ENCODE data around the gene KANK4.

GRCh38 chr1:62274496-62275485 is 44.4 kb downstream of the KANK4 start:
- TF ChIP-seq POLR2A (IDR thresholded peaks at IDR 0.05; ENCODE audit: low read depth, low read length) (no peak), RFX5 (IDR thresholded peaks at IDR 0.05; ENCODE audit: low read depth, low read length) (no peak)
- TF ChIP-seq, protein P1, sequence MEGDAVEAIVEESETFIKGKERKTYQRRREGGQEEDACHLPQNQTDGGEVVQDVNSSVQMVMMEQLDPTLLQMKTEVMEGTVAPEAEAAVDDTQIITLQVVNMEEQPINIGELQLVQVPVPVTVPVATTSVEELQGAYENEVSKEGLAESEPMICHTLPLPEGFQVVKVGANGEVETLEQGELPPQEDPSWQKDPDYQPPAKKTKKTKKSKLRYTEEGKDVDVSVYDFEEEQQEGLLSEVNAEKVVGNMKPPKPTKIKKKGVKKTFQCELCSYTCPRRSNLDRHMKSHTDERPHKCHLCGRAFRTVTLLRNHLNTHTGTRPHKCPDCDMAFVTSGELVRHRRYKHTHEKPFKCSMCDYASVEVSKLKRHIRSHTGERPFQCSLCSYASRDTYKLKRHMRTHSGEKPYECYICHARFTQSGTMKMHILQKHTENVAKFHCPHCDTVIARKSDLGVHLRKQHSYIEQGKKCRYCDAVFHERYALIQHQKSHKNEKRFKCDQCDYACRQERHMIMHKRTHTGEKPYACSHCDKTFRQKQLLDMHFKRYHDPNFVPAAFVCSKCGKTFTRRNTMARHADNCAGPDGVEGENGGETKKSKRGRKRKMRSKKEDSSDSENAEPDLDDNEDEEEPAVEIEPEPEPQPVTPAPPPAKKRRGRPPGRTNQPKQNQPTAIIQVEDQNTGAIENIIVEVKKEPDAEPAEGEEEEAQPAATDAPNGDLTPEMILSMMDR (conservative IDR thresholded peaks at IDR 0.05; ENCODE audit: low read depth, low read length), result no peak

Measured in IMR-90 (cell line).